Gastrocnemius medialis (tissue), 4 donors: ENCODE data around the gene GP9.

Source experiments
- CTCF ChIP-seq, 5 experiments: fragments of 450-650 bp in 3 of 5; fragments of 200-600 bp in 2 of 5; sonication (generic) in 2 of 5; IDR thresholded peaks in 4 of 5; conservative IDR thresholded peaks in 1 of 5; 1 replicate in 4 of 5; 2 replicates in 1 of 5; pipeline ENCODE4 v1.5.1; 2016 to 2019; ENCODE audit warnings: antibody characterized with exemption in 5 of 5, mild to moderate bottlenecking in 3 of 5, moderate library complexity in 3 of 5
- POLR2A ChIP-seq, 2 donors: fragments of 450-650 bp; IDR thresholded peaks; one replicate each; pipeline ENCODE4 v1.6.1; 2017; ENCODE audit warnings: antibody characterized with exemption in 2 of 2, mild to moderate bottlenecking in 2 of 2, moderate library complexity in 2 of 2

- TF ChIP-seq CTCF (IDR thresholded peaks at IDR 0.05 in 4 of 5, conservative IDR thresholded peaks at IDR 0.05 in 1 of 5) (no peak), POLR2A (IDR thresholded peaks at IDR 0.05) (no peak)
Observed at GRCh38 chr3:129023008-129023358, 37.6 kb upstream of the GP9 start.
